H1 (cell line): ENCODE data around the gene ADRA2B. TPM values are rescaled to one million over a fixed set of nuclear protein-coding genes. Genes with fewer than 3 reads are reported as not detected.
A peak's percentile ranks its signal among the peaks of the same experiment; 100 is the strongest.

Source experiments
- CTCF ChIA-PET: fragments of 300-600 bp; sonication (Branson Sonifier 250); formaldehyde crosslinking; loops from one replicate; lab custom pipeline; 2021; ENCODE audit not compliant: partially characterized antibody; lab: Charles Lee
- POLR2A ChIA-PET: fragments of 300-600 bp; sonication (Branson Sonifier 250); formaldehyde crosslinking; loops from one replicate; lab custom pipeline; 2021; ENCODE audit warnings: inconsistent platforms; ENCODE audit not compliant: partially characterized antibody; lab: Charles Lee
- DNase-seq, 2 experiments: peaks; one replicate each; pipeline versions ENCODE4 v3.0.0 to v3.0.0-alpha.2; 2010 to 2022; ENCODE audit warnings: low spot score in 2 of 2, low read depth in 1 of 2, mixed read lengths in 1 of 2
- FAIRE-seq: peaks from 2 replicates; lab custom pipeline; 2011; peaks lifted over from hg19 to GRCh38; lab: Jason Lieb, UNC
- H2AFZ ChIP-seq: 2 replicates; pipeline ENCODE4 v1.8.1; 2012; ENCODE audit warnings: low read length, inconsistent platforms
- H2AK5ac ChIP-seq: 2 replicates; pipeline ENCODE4 v1.6.1; 2013; ENCODE audit warnings: low read depth, low read length
- H2BK120ac ChIP-seq: replicated peaks from 2 replicates; pipeline ENCODE3; 2013; ENCODE audit warnings: low read depth, low read length, inconsistent platforms
- H2BK12ac ChIP-seq: 2 replicates; pipeline ENCODE4 v1.6.1; 2013; ENCODE audit warnings: low read depth, low read length
- H2BK15ac ChIP-seq: 2 replicates; pipeline ENCODE4 v1.6.1; 2013; ENCODE audit warnings: low read length
- H2BK20ac ChIP-seq: 2 replicates; pipeline ENCODE4 v1.6.1; 2013; ENCODE audit warnings: low read length
- H2BK5ac ChIP-seq: 2 replicates; pipeline ENCODE4 v1.6.1; 2013; ENCODE audit warnings: low read depth, low read length
- H3K14ac ChIP-seq: 2 replicates; pipeline ENCODE4 v1.6.1; 2013; ENCODE audit warnings: inconsistent platforms; ENCODE audit not compliant: insufficient read length
- H3K18ac ChIP-seq: 2 replicates; pipeline ENCODE4 v1.6.1; 2013; ENCODE audit warnings: low read length; ENCODE audit errors: extremely low read depth
- H3K23ac ChIP-seq: 2 replicates; pipeline ENCODE4 v1.6.1; 2013; ENCODE audit warnings: inconsistent platforms; ENCODE audit not compliant: insufficient read length
- H3K23me2 ChIP-seq: 2 replicates; pipeline ENCODE4 v1.6.1; 2013; ENCODE audit warnings: low read depth, low read length
- H3K27ac ChIP-seq: 2 replicates; pipeline ENCODE4 v1.6.1; 2011; ENCODE audit warnings: low read depth, low read length, inconsistent platforms
- H3K27me3 ChIP-seq, 4 experiments: replicated peaks in 1 of 4; 1 replicate in 1 of 4; 2 replicates in 3 of 4; pipeline versions ENCODE4 v1.6.1 to v1.8.1; 2011 to 2013; ENCODE audit warnings: low read length in 3 of 4, mild to moderate bottlenecking in 3 of 4, inconsistent platforms in 2 of 4, mixed read lengths in 2 of 4, moderate library complexity in 1 of 4; ENCODE audit not compliant: control insufficient read depth in 3 of 4, insufficient read depth in 3 of 4; ENCODE audit errors: extremely low read depth in 1 of 4
- H3K36me3 ChIP-seq, 4 experiments: 2 replicates each; pipeline versions ENCODE4 v1.6.1 to v1.8.1; 2011 to 2013; ENCODE audit warnings: mild to moderate bottlenecking in 4 of 4, low read length in 3 of 4, moderate library complexity in 2 of 4, control low read depth in 1 of 4, inconsistent platforms in 1 of 4; ENCODE audit not compliant: insufficient read depth in 4 of 4, control insufficient read depth in 2 of 4
- H3K4ac ChIP-seq: replicated peaks from 2 replicates; pipeline ENCODE3; 2013; ENCODE audit warnings: low read length, low read depth, mixed read lengths, inconsistent platforms; ENCODE audit not compliant: insufficient read length
- H3K4me1 ChIP-seq, 4 experiments: replicated peaks in 1 of 4; 1 replicate in 1 of 4; 2 replicates in 3 of 4; pipeline versions ENCODE4 v1.6.1 to v1.8.1; 2011 to 2013; ENCODE audit warnings: low read length in 3 of 4, inconsistent platforms in 2 of 4, mixed read lengths in 1 of 4; ENCODE audit not compliant: insufficient read depth in 4 of 4, control insufficient read depth in 3 of 4
- H3K4me2 ChIP-seq, 2 experiments: 2 replicates each; pipeline versions ENCODE4 v1.6.1 to v1.8.1; 2011 to 2013; ENCODE audit warnings: low read depth in 2 of 2, low read length in 2 of 2, control low read depth in 1 of 2, inconsistent platforms in 1 of 2, mild to moderate bottlenecking in 1 of 2; ENCODE audit not compliant: insufficient read depth in 1 of 2
- H3K4me3 ChIP-seq, 4 experiments: fragments of 200-600, 300-600 bp in 1 of 4; sonication (generic), shearing (Covaris generic), sonication (Bioruptor Twin) in 1 of 4; 2 replicates each; pipeline versions ENCODE4 v1.5.1 to v1.8.1; 2011 to 2016; ENCODE audit warnings: low read length in 4 of 4, low read depth in 3 of 4, control low read depth in 2 of 4, inconsistent platforms in 2 of 4, mild to moderate bottlenecking in 2 of 4, mixed read lengths in 1 of 4, moderate library complexity in 1 of 4; ENCODE audit not compliant: insufficient read depth in 2 of 4; ENCODE audit errors: extremely low read depth in 1 of 4
- H3K56ac ChIP-seq: replicated peaks from 2 replicates; pipeline ENCODE3; 2013; ENCODE audit warnings: low read depth, mild to moderate bottlenecking, mixed read lengths, low read length, inconsistent platforms; ENCODE audit not compliant: insufficient read length
- H3K79me1 ChIP-seq: 2 replicates; pipeline ENCODE4 v1.6.1; 2013; ENCODE audit warnings: low read depth, low read length, control low read depth
- H3K79me2 ChIP-seq, 2 experiments: 2 replicates each; pipeline versions ENCODE4 v1.6.1 to v1.8.1; 2012 to 2013; ENCODE audit warnings: low read length in 2 of 2, mild to moderate bottlenecking in 2 of 2, inconsistent platforms in 1 of 2; ENCODE audit not compliant: insufficient read depth in 2 of 2, control insufficient read depth in 1 of 2
- H3K9ac ChIP-seq, 4 experiments: replicated peaks in 1 of 4; 1 replicate in 1 of 4; 2 replicates in 3 of 4; pipeline versions ENCODE4 v1.6.1 to v1.8.1; 2011 to 2013; ENCODE audit warnings: low read depth in 3 of 4, low read length in 3 of 4, control low read depth in 2 of 4, mild to moderate bottlenecking in 2 of 4, moderate library complexity in 2 of 4, inconsistent platforms in 1 of 4; ENCODE audit errors: extremely low read depth in 1 of 4
- H3K9me3 ChIP-seq, 2 experiments: 2 replicates each; pipeline versions ENCODE4 v1.6.1 to v1.8.1; 2012 to 2013; ENCODE audit warnings: mild to moderate bottlenecking in 2 of 2, moderate library complexity in 2 of 2, control low read depth in 1 of 2, inconsistent platforms in 1 of 2, low read depth in 1 of 2, low read length in 1 of 2, mixed read lengths in 1 of 2; ENCODE audit not compliant: insufficient read depth in 2 of 2
- H4K20me1 ChIP-seq, 2 experiments: replicated peaks in 1 of 2; 2 replicates each; pipeline versions ENCODE3 to v1.8.1; 2011 to 2013; ENCODE audit warnings: inconsistent platforms in 2 of 2, low read length in 2 of 2, mild to moderate bottlenecking in 1 of 2; ENCODE audit not compliant: insufficient read depth in 2 of 2, control insufficient read depth in 1 of 2
- H4K5ac ChIP-seq: 2 replicates; pipeline ENCODE4 v1.6.1; 2013; ENCODE audit warnings: low read length, low read depth, mixed read lengths, inconsistent platforms; ENCODE audit not compliant: insufficient read length
- H4K8ac ChIP-seq: 2 replicates; pipeline ENCODE4 v1.8.0; 2013; ENCODE audit warnings: mild to moderate bottlenecking, moderate library complexity, low read length, inconsistent platforms; ENCODE audit not compliant: insufficient read depth; ENCODE audit errors: extremely low read depth
- H4K91ac ChIP-seq: replicated peaks from 2 replicates; pipeline ENCODE3; 2013; ENCODE audit warnings: low read length, mixed read lengths, inconsistent platforms; ENCODE audit not compliant: insufficient read length
- BACH1 ChIP-seq: IDR thresholded peaks from 2 replicates; pipeline ENCODE4 v1.6.1; 2012; ENCODE audit warnings: low read length, improper control_type of control experiment
- BCL11A ChIP-seq, 2 experiments: IDR thresholded peaks; one replicate each; pipeline ENCODE4 v1.6.1; 2011; ENCODE audit warnings: low read depth in 2 of 2, low read length in 2 of 2, mild to moderate bottlenecking in 2 of 2
- GTF2F1 ChIP-seq: IDR thresholded peaks from 2 replicates; pipeline ENCODE4 v1.6.1; 2012; ENCODE audit warnings: low read depth, low read length, improper control_type of control experiment, borderline replicate concordance
- WGBS, 2 experiments: shearing (Covaris generic) in 1 of 2; methylation state at CpG; one replicate each; pipeline versions ENCODE4 v1.1.6 to v1.1.7; 2013 to 2015; ENCODE audit warnings: low lambda C conversion rate in 2 of 2, mixed read lengths in 2 of 2, inconsistent platforms in 1 of 2, low coverage in 1 of 2, missing lambda C conversion rate in 1 of 2; ENCODE audit not compliant: insufficient replicate concordance in 2 of 2, insufficient coverage in 1 of 2, insufficient read length in 1 of 2; ENCODE audit errors: extremely low coverage in 1 of 2, missing lambda C conversion rate in 1 of 2; 5-methylcytosine and 5-hydroxymethylcytosine counted together
- polyA plus RNA-seq, 7 experiments: library from polyadenylated mRNA; depleted of rRNA in 3 of 7; stranded (reverse) in 5 of 7; unstranded in 2 of 7; fragments of >200 nt in 5 of 7; fragments of 200-250 nt in 2 of 7; gene quantifications; 1 replicate in 5 of 7; 2 replicates in 1 of 7; 4 replicates in 1 of 7; pipeline versions ENCODE4 v1.2.1 to v1.2.3, GENCODE V29; 2011 to 2013; ENCODE audit warnings: missing spikeins in 2 of 7, mixed read lengths in 2 of 7
- total RNA-seq: library from RNA; stranded (reverse); fragmentation: NEBNext Ultra II Directional; extraction: Animal tissue kit (Norgen Biotek cat#: 25700); gene quantifications from 2 replicates; pipeline ENCODE4 v1.2.1, GENCODE V29; 2021

ADRA2B gene
- total and polyA plus RNA-seq, 2 of the 8 experiments (the other 6 are each of a cell fraction or from before 2014, with no cell fraction given) = 5.8 to 6.5 TPM

- no peak overlapping the region for H4K5ac ChIP-seq
- H3K4ac ChIP-seq = no peak overlapping the region
- H3K23ac ChIP-seq = no peak overlapping the region
- peaks cover 0 to 13% (median 4%) of the 10 kb centered on the region in 4 experiments; a peak in 5 of 7 replicates for H3K4me1 ChIP-seq
- no peak overlapping the region for H4K91ac ChIP-seq
- no peak overlapping the region for H3K14ac ChIP-seq
- H4K8ac ChIP-seq = no peak overlapping the region
- no peak overlapping the region for H3K4me3 ChIP-seq
- H3K9me3 ChIP-seq = no peaks in the 10 kb centered on the region
- H2BK12ac ChIP-seq = no peak overlapping the region; the same call in 1 of the 2 replicates
- H3K18ac ChIP-seq = no peak overlapping the region
- no peak overlapping the region for H3K9ac ChIP-seq
- ChIA-PET CTCF (interaction anchor here (0.8 to 13.4 kb wide), 8 partner anchors 15 to 144 kb away, joined by 3 to 155 read pairs (median 6); no protein-coding TSS in a partner anchor), POLR2A (no interaction called here)
- peaks cover 0 to 2% of the 10 kb centered on the region in 2 experiments for H4K20me1 ChIP-seq
- H3K4me2 ChIP-seq = no peak overlapping the region
- no peak overlapping the region for H2BK20ac ChIP-seq
- no peaks in the 10 kb centered on the region for H3K23me2 ChIP-seq
- no peaks in the 10 kb centered on the region for H3K79me2 ChIP-seq
- DNase-seq = no peak
- 84% methylated on average over 8 of the region's 8 CpGs; no CpG with 5 or more reads in 1 of the 2 experiments for WGBS, 2 experiments
- H3K27ac ChIP-seq = no peak overlapping the region
- no peaks in the 10 kb centered on the region for H3K36me3 ChIP-seq
- no peak overlapping the region for H2BK120ac ChIP-seq
- no peak overlapping the region for H3K56ac ChIP-seq
- H2BK5ac ChIP-seq = no peak overlapping the region
- 0 out of 2 replicates have a peak overlapping the region, but pooled peaks have one; percentile 29 for H2BK15ac ChIP-seq
- no peaks in the 10 kb centered on the region; a peak in 1 of 7 replicates for H3K27me3 ChIP-seq
- H2AFZ ChIP-seq = no peak overlapping the region
- no peak for FAIRE-seq
- H2AK5ac ChIP-seq = no peak overlapping the region
- no peaks in the 10 kb centered on the region for H3K79me1 ChIP-seq
- TF ChIP-seq BACH1 (no peak), BCL11A (IDR thresholded peaks at IDR 0.05; ENCODE audit: low read depth in 2 of 2, low read length in 2 of 2) (no peak), GTF2F1 (no peak)
These were observed 19.9 kb upstream of the ADRA2B start for GRCh38 chr2:96136129-96136720.
